ENCODE data around the gene ERBB4.

GRCh38 chr2:212028798-212029394, 509.7 kb downstream of the ERBB4 start:
- TF ChIP-seq CTCF (IDR thresholded peaks at IDR 0.05) (no peak), POLR2A (IDR thresholded peaks at IDR 0.05) (no peak), EP300 (IDR thresholded peaks at IDR 0.05) (no peak)

Data from ovary (tissue), 3 donors.